HG03469 (cell line): ENCODE measurements around the gene FUT8.

Source experiments
- ATAC-seq: cut with Tn5 transposase; IDR thresholded peaks from one replicate; pipeline ENCODE4 v1.9.1; 2021; ENCODE audit warnings: mild to moderate bottlenecking, moderate library complexity, moderate number of reproducible peaks; ENCODE audit not compliant: unreplicated experiment

The FUT8 gene

GRCh38 chr14:65549429-65549828 lies 136.9 kb downstream of the FUT8 start:
- ATAC-seq: no peak

GRCh38 chr14:65550779-65551643 lies 138.5 kb downstream of the FUT8 start:
- no peak for ATAC-seq

- ATAC-seq: no peak
These were observed 140.2 kb downstream of the FUT8 start for GRCh38 chr14:65552724-65553123.

- no peak for ATAC-seq
These were observed 142.3 kb downstream of the FUT8 start for GRCh38 chr14:65554837-65555236.

- ATAC-seq: no peak
These were observed 142.8 kb downstream of the FUT8 start for GRCh38 chr14:65555358-65555757.

GRCh38 chr14:65558363-65558762 lies 145.8 kb downstream of the FUT8 start:
- ATAC-seq: no peak

GRCh38 chr14:65560340-65561027 lies 148.0 kb downstream of the FUT8 start:
- ATAC-seq: no peak

- no peak for ATAC-seq
These were observed 151.8 kb downstream of the FUT8 start for GRCh38 chr14:65564370-65564769.

- no peak for ATAC-seq
These were observed 153.4 kb downstream of the FUT8 start for GRCh38 chr14:65565948-65566347.

GRCh38 chr14:65566820-65567522 lies 154.4 kb downstream of the FUT8 start:
- no peak for ATAC-seq

- no peak for ATAC-seq
These were observed 162.1 kb downstream of the FUT8 start for GRCh38 chr14:65574611-65575010.

GRCh38 chr14:65575389-65575788 lies 162.9 kb downstream of the FUT8 start:
- no peak for ATAC-seq

GRCh38 chr14:65580973-65581372 lies 168.4 kb downstream of the FUT8 start:
- ATAC-seq: no peak

- no peak for ATAC-seq
These were observed 168.8 kb downstream of the FUT8 start for GRCh38 chr14:65581378-65581777.

- no peak for ATAC-seq
These were observed 169.3 kb downstream of the FUT8 start for GRCh38 chr14:65581799-65582198.

- ATAC-seq: no peak
These were observed 172.7 kb downstream of the FUT8 start for GRCh38 chr14:65585216-65585615.

GRCh38 chr14:65588426-65589140 lies 176.1 kb downstream of the FUT8 start:
- no peak for ATAC-seq

- no peak for ATAC-seq
These were observed 181.8 kb downstream of the FUT8 start for GRCh38 chr14:65594153-65594881.

GRCh38 chr14:65594882-65595237 lies 182.3 kb downstream of the FUT8 start:
- ATAC-seq: no peak

GRCh38 chr14:65599375-65599774 lies 186.8 kb downstream of the FUT8 start:
- no peak for ATAC-seq
